HepG2 (cell line): ENCODE measurements around the gene A3GALT2. TPM values are rescaled to one million over a fixed set of nuclear protein-coding genes. Genes with fewer than 3 reads are reported as not detected.

Source experiments
- CCDC6 ChIP-seq: sonication (generic); formaldehyde crosslinking; IDR thresholded peaks from 2 replicates; pipeline ENCODE4 v1.8.1; 2022; ENCODE audit warnings: mild to moderate bottlenecking, missing genetic modification reagents, moderate library complexity
- DMAP1 ChIP-seq: IDR thresholded peaks from 2 replicates; pipeline ENCODE4 v1.6.1; 2016
- DNMT1 ChIP-seq: sonication (generic); formaldehyde crosslinking; IDR thresholded peaks from 2 replicates; pipeline ENCODE4 v1.5.1; 2020; ENCODE audit warnings: mild to moderate bottlenecking, missing genetic modification reagents
- HOXA7 ChIP-seq: sonication (generic); formaldehyde crosslinking; IDR thresholded peaks from 2 replicates; pipeline ENCODE4 v1.8.1; 2022; ENCODE audit warnings: mild to moderate bottlenecking, missing genetic modification reagents, moderate library complexity
- HOXD1 ChIP-seq: sonication (generic); formaldehyde crosslinking; IDR thresholded peaks from 2 replicates; pipeline ENCODE4 v1.5.0; 2020; ENCODE audit warnings: missing genetic modification reagents
- MXI1 ChIP-seq: IDR thresholded peaks from 3 replicates; pipeline ENCODE4 v1.6.1; 2012; ENCODE audit warnings: low read depth, low read length, inconsistent platforms, borderline replicate concordance
- NFKB2 ChIP-seq: sonication (generic); formaldehyde crosslinking; IDR thresholded peaks from 2 replicates; pipeline ENCODE4 v1.4.0; 2020; ENCODE audit warnings: missing genetic modification reagents, borderline replicate concordance
- NKX3-1 ChIP-seq: sonication (generic); formaldehyde crosslinking; IDR thresholded peaks from 2 replicates; pipeline ENCODE4 v1.5.0; 2020; ENCODE audit warnings: missing genetic modification reagents
- PHF8 ChIP-seq: sonication (generic); formaldehyde crosslinking; IDR thresholded peaks from 2 replicates; pipeline ENCODE4 v1.5.0; 2020; ENCODE audit warnings: missing genetic modification reagents
- RELA ChIP-seq: sonication (generic); formaldehyde crosslinking; IDR thresholded peaks from 2 replicates; pipeline ENCODE4 v1.4.0; 2020; ENCODE audit warnings: missing genetic modification reagents
- TAF1 ChIP-seq: sonication (generic); formaldehyde crosslinking; IDR thresholded peaks from 2 replicates; pipeline ENCODE4 v1.4.0; 2020; ENCODE audit warnings: missing genetic modification reagents
- ZBTB4 ChIP-seq: sonication (generic); formaldehyde crosslinking; IDR thresholded peaks from 2 replicates; pipeline ENCODE4 v1.4.0; 2020; ENCODE audit warnings: missing genetic modification reagents, mild to moderate bottlenecking, borderline replicate concordance
- ZFP36L1 ChIP-seq: sonication (generic); formaldehyde crosslinking; IDR thresholded peaks from 2 replicates; pipeline ENCODE4 v1.8.0; 2022; ENCODE audit warnings: mild to moderate bottlenecking, missing genetic modification reagents, moderate library complexity
- ZFP36L2 ChIP-seq: sonication (generic); formaldehyde crosslinking; IDR thresholded peaks from 2 replicates; pipeline ENCODE4 v1.4.0; 2020; ENCODE audit warnings: missing genetic modification reagents
- ZNF10 ChIP-seq: sonication (generic); formaldehyde crosslinking; IDR thresholded peaks from 2 replicates; pipeline ENCODE4 v1.4.0; 2020; ENCODE audit warnings: mild to moderate bottlenecking, low read depth, missing genetic modification reagents, borderline replicate concordance
- ZNF30 ChIP-seq: sonication (generic); formaldehyde crosslinking; IDR thresholded peaks from 2 replicates; pipeline ENCODE4 v1.5.0; 2020; ENCODE audit warnings: mild to moderate bottlenecking, missing genetic modification reagents
- ZNF746 ChIP-seq: sonication (generic); formaldehyde crosslinking; IDR thresholded peaks from 2 replicates; pipeline ENCODE4 v1.8.0; 2022; ENCODE audit warnings: mild to moderate bottlenecking, missing genetic modification reagents
- ZNF777 ChIP-seq: sonication (generic); formaldehyde crosslinking; IDR thresholded peaks from 2 replicates; pipeline ENCODE4 v1.4.0; 2020; ENCODE audit warnings: missing genetic modification reagents
- ZNF879 ChIP-seq: sonication (generic); formaldehyde crosslinking; IDR thresholded peaks from 2 replicates; pipeline ENCODE4 v1.8.1; 2023; ENCODE audit warnings: missing genetic modification reagents
- polyA plus RNA-seq, 8 experiments: library from polyadenylated mRNA; depleted of rRNA in 3 of 8; stranded (reverse) in 7 of 8; unstranded in 1 of 8; fragments of >200 nt; fragmentation: Illumina TruSeq in 4 of 8; extraction: Trizol in 4 of 8; gene quantifications; 2 replicates each; pipeline versions ENCODE4 v1.2.1 to v1.2.3, GENCODE V29; 2011 to 2016; ENCODE audit warnings: low read depth in 4 of 8, missing spikeins in 1 of 8, mixed read lengths in 1 of 8; ENCODE audit not compliant: insufficient read depth in 1 of 8
- total RNA-seq, 5 experiments: library from RNA; depleted of rRNA; stranded (reverse); fragments of >200 nt; fragmentation: Illumina TruSeq; extraction: Trizol; gene quantifications; 2 replicates each; pipeline ENCODE4 v1.2.3, GENCODE V29; 2016; ENCODE audit warnings: low read depth in 1 of 5
- TF ChIP-seq, protein P1 (sequence below): sonication (generic); formaldehyde crosslinking; IDR thresholded peaks from 2 replicates; pipeline ENCODE4 v1.5.1; 2020; ENCODE audit warnings: missing genetic modification reagents, mild to moderate bottlenecking, borderline replicate concordance

The A3GALT2 gene
- total and polyA plus RNA-seq, 2 of the 13 experiments (the other 11 are each of a cell fraction or from before 2014, with no cell fraction given): not detected

DNA sequence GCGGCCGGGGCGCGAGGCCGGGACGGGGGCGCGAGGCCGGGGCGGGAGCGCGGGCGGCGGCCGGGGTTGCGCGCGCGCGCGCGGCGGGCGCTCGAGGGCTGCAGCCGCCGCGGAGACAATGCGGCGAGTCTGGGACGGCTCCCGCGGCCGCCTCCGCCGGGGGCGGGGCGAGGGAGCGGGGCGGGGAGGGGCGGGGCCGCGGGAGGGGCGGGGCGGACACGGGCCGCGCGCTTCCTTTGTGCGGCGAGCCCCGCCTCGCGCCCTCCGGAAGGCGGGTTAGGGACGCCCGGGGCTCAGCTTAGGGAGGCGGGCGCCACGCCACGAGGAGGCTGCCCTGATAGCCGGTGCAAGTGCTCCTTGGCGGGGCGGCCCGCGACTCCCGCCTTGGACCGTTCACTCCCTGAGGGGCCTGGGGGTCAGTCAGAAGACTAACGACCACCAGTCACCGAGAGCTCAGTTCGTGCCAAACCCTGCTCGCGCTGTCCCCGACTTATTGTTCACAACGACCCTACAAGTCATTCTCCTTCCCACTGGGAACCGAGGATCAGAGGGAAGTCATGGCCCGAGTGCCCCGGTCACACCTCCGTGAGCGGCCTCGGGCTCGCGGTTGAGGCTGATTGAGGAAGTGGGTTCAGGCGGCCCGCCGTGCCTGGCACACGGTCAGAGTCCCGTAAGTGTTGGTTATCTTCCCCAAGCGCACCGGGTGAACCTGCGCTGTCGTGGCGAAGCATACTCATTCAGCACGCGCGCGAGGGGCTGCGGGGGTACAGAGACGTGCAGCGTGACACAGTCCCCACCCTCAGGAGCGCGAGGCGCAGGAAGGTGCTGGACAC is 29.1 kb upstream of the A3GALT2 start (continued):
- peak; percentile 51; the same call in 1 of the 2 replicates for TF ChIP-seq DNMT1 (CRISPR knock-in tag)
- TF ChIP-seq RELA (CRISPR knock-in tag): no peak
- TF ChIP-seq HOXA7 (CRISPR knock-in tag): no peak
- peak; percentile 66 for TF ChIP-seq ZNF746 (CRISPR knock-in tag)
- TF ChIP-seq DMAP1 (CRISPR knock-in tag): peak; percentile 75
- peak; percentile 67 for TF ChIP-seq TAF1 (CRISPR knock-in tag)
- 0 out of 2 replicates have a peak, but pooled peaks have one; percentile 31 for TF ChIP-seq ZNF777 (CRISPR knock-in tag)
- TF ChIP-seq ZBTB4 (CRISPR knock-in tag): peak; percentile 38; the same call in 1 of the 2 replicates
- TF ChIP-seq ZFP36L2 (CRISPR knock-in tag): no peak
- TF ChIP-seq ZFP36L1 (CRISPR knock-in tag): peak; percentile 73; the same call in 1 of the 2 replicates
- TF ChIP-seq, protein P1, sequence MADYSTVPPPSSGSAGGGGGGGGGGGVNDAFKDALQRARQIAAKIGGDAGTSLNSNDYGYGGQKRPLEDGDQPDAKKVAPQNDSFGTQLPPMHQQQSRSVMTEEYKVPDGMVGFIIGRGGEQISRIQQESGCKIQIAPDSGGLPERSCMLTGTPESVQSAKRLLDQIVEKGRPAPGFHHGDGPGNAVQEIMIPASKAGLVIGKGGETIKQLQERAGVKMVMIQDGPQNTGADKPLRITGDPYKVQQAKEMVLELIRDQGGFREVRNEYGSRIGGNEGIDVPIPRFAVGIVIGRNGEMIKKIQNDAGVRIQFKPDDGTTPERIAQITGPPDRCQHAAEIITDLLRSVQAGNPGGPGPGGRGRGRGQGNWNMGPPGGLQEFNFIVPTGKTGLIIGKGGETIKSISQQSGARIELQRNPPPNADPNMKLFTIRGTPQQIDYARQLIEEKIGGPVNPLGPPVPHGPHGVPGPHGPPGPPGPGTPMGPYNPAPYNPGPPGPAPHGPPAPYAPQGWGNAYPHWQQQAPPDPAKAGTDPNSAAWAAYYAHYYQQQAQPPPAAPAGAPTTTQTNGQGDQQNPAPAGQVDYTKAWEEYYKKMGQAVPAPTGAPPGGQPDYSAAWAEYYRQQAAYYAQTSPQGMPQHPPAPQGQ: no peak
- TF ChIP-seq ZNF10 (CRISPR knock-in tag): no peak
- no peak for TF ChIP-seq ZNF879
- TF ChIP-seq NFKB2 (CRISPR knock-in tag): peak; percentile 87; the same call in 1 of the 2 replicates
- TF ChIP-seq ZNF30 (CRISPR knock-in tag): peak; percentile 86
- peak; percentile 82; the same call in 1 of the 3 replicates for TF ChIP-seq MXI1
- peak; percentile 74 for TF ChIP-seq PHF8 (CRISPR knock-in tag)
- TF ChIP-seq CCDC6 (CRISPR knock-in tag): no peak; the same call in 1 of the 2 replicates
- TF ChIP-seq NKX3-1 (CRISPR knock-in tag): no peak; the same call in 1 of the 2 replicates
- TF ChIP-seq HOXD1: 0 out of 2 replicates have a peak, but pooled peaks have one; percentile 5
